H9 (cell line): ENCODE data around the gene CHMP4B. TPM values are rescaled to one million over a fixed set of nuclear protein-coding genes. Genes with fewer than 3 reads are reported as not detected.
A peak's percentile ranks its signal among the peaks of the same experiment; 100 is the strongest.

Source experiments
- DNase-seq: peaks from one replicate; pipeline ENCODE4 v3.0.0-alpha.2; 2017
- H2AFZ ChIP-seq: one replicate; pipeline ENCODE4 v1.6.1; 2013; ENCODE audit warnings: mild to moderate bottlenecking, low read length, control low read depth, moderate library complexity
- H2AK5ac ChIP-seq: 2 replicates; pipeline ENCODE4 v1.6.1; 2013; ENCODE audit warnings: low read length, control low read depth, mixed read lengths; ENCODE audit not compliant: insufficient read length
- H2BK120ac ChIP-seq: one replicate; pipeline ENCODE4 v1.6.1; 2013; ENCODE audit warnings: low read depth, mild to moderate bottlenecking, low read length, control low read depth, inconsistent platforms; ENCODE audit not compliant: poor library complexity, severe bottlenecking
- H2BK12ac ChIP-seq: 2 replicates; pipeline ENCODE4 v1.6.1; 2013; ENCODE audit warnings: low read length, control low read depth, mixed read lengths, low read depth; ENCODE audit not compliant: insufficient read length
- H2BK15ac ChIP-seq: 2 replicates; pipeline ENCODE4 v1.6.1; 2013; ENCODE audit warnings: low read depth, low read length, control low read depth
- H2BK20ac ChIP-seq: one replicate; pipeline ENCODE4 v1.6.1; 2013; ENCODE audit warnings: low read depth, mild to moderate bottlenecking, low read length, control low read depth, inconsistent platforms; ENCODE audit not compliant: poor library complexity, severe bottlenecking
- H2BK5ac ChIP-seq: 2 replicates; pipeline ENCODE4 v1.6.1; 2013; ENCODE audit warnings: low read length, control low read depth, mixed read lengths; ENCODE audit not compliant: insufficient read length
- H3K14ac ChIP-seq: 2 replicates; pipeline ENCODE4 v1.6.1; 2013; ENCODE audit warnings: low read length, control low read depth; ENCODE audit not compliant: insufficient read depth
- H3K18ac ChIP-seq: 2 replicates; pipeline ENCODE4 v1.6.1; 2013; ENCODE audit warnings: low read depth, mild to moderate bottlenecking, mixed read lengths, low read length, control low read depth; ENCODE audit not compliant: insufficient read length
- H3K23ac ChIP-seq: 2 replicates; pipeline ENCODE4 v1.6.1; 2013; ENCODE audit warnings: low read length, control low read depth, mixed read lengths, low read depth; ENCODE audit not compliant: insufficient read length
- H3K23me2 ChIP-seq: 2 replicates; pipeline ENCODE4 v1.6.1; 2013; ENCODE audit warnings: low read depth, mild to moderate bottlenecking, mixed read lengths, low read length, control low read depth; ENCODE audit not compliant: insufficient read length, poor library complexity, severe bottlenecking
- H3K27ac ChIP-seq: 2 replicates; pipeline ENCODE4 v1.5.1; 2013; ENCODE audit warnings: low read length, control low read depth, mixed read lengths, low read depth; ENCODE audit not compliant: insufficient read length
- H3K27me3 ChIP-seq: 2 replicates; pipeline ENCODE4 v1.6.1; 2013; ENCODE audit warnings: low read length, control low read depth, inconsistent platforms; ENCODE audit not compliant: insufficient read depth
- H3K4ac ChIP-seq: 2 replicates; pipeline ENCODE4 v1.6.1; 2013; ENCODE audit warnings: low read depth, mild to moderate bottlenecking, control low read depth, inconsistent platforms, low read length, moderate library complexity
- H3K4me1 ChIP-seq: 2 replicates; pipeline ENCODE4 v1.6.1; 2013; ENCODE audit warnings: low read length, control low read depth, inconsistent platforms; ENCODE audit not compliant: insufficient read depth
- H3K4me2 ChIP-seq: 2 replicates; pipeline ENCODE4 v1.6.1; 2013; ENCODE audit warnings: low read length, control low read depth, mixed read lengths; ENCODE audit not compliant: insufficient read length, insufficient read depth
- H3K56ac ChIP-seq: 2 replicates; pipeline ENCODE4 v1.6.1; 2013; ENCODE audit warnings: low read depth, mild to moderate bottlenecking, mixed read lengths, low read length, control low read depth; ENCODE audit not compliant: insufficient read length
- H3K79me1 ChIP-seq: 2 replicates; pipeline ENCODE4 v1.6.1; 2013; ENCODE audit warnings: low read depth, mild to moderate bottlenecking, moderate library complexity, low read length, control low read depth, inconsistent platforms; ENCODE audit not compliant: insufficient read depth, poor library complexity, severe bottlenecking
- H3K79me2 ChIP-seq: 2 replicates; pipeline ENCODE4 v1.6.1; 2013; ENCODE audit warnings: low read length, control low read depth, inconsistent platforms; ENCODE audit not compliant: insufficient read depth
- H3K9ac ChIP-seq: 2 replicates; pipeline ENCODE4 v1.6.1; 2013; ENCODE audit warnings: low read length, control low read depth, mixed read lengths; ENCODE audit not compliant: insufficient read length; ENCODE audit errors: extremely low read depth
- H3K9me3 ChIP-seq: one replicate; pipeline ENCODE4 v1.6.1; 2013; ENCODE audit warnings: low read depth, low read length, inconsistent platforms; ENCODE audit not compliant: control insufficient read depth
- H3T11ph ChIP-seq: one replicate; pipeline ENCODE4 v1.6.1; 2013; ENCODE audit warnings: mild to moderate bottlenecking, low read length, control low read depth, inconsistent platforms
- H4K20me1 ChIP-seq: one replicate; pipeline ENCODE4 v1.6.1; 2013; ENCODE audit not compliant: control insufficient read depth, insufficient read length, insufficient read depth
- H4K5ac ChIP-seq: 2 replicates; pipeline ENCODE4 v1.6.1; 2013; ENCODE audit warnings: low read depth, mild to moderate bottlenecking, mixed read lengths, low read length, control low read depth; ENCODE audit not compliant: insufficient read length
- H4K8ac ChIP-seq: replicated peaks from 2 replicates; pipeline ENCODE4 v1.6.1; 2013; ENCODE audit warnings: low read length, control low read depth, mixed read lengths, low read depth; ENCODE audit not compliant: insufficient read length
- H4K91ac ChIP-seq: 2 replicates; pipeline ENCODE4 v1.6.1; 2013; ENCODE audit warnings: low read depth, mild to moderate bottlenecking, moderate library complexity, mixed read lengths, low read length, control low read depth; ENCODE audit not compliant: insufficient read length
- H3K27ac Mint-ChIP-seq, 3 experiments: 2 replicates in 2 of 3; 3 replicates in 1 of 3; pipeline ENCODE4 v1.8.0; 2020 to 2021; ENCODE audit warnings: mixed read lengths in 3 of 3, mild to moderate bottlenecking in 1 of 3, moderate library complexity in 1 of 3
- H3K27me3 Mint-ChIP-seq: 2 replicates; pipeline ENCODE4 v1.8.0; 2021; ENCODE audit warnings: low read depth, mild to moderate bottlenecking, moderate library complexity, mixed read lengths
- H3K36me3 Mint-ChIP-seq, 3 experiments: 2 replicates in 2 of 3; 3 replicates in 1 of 3; pipeline ENCODE4 v1.8.0; 2020 to 2021; ENCODE audit warnings: low read depth in 3 of 3, mixed read lengths in 3 of 3; ENCODE audit not compliant: insufficient read depth in 1 of 3
- H3K4me1 Mint-ChIP-seq, 2 experiments: 2 replicates each; pipeline ENCODE4 v1.8.0; 2020; ENCODE audit warnings: mixed read lengths in 2 of 2
- H3K4me3 Mint-ChIP-seq, 2 experiments: 2 replicates in 1 of 2; 3 replicates in 1 of 2; pipeline ENCODE4 v1.8.0; 2020 to 2021; ENCODE audit warnings: mild to moderate bottlenecking in 2 of 2, mixed read lengths in 2 of 2, moderate library complexity in 1 of 2
- H3K9me3 Mint-ChIP-seq, 2 experiments: 2 replicates in 1 of 2; 3 replicates in 1 of 2; pipeline ENCODE4 v1.8.0; 2020; ENCODE audit warnings: mild to moderate bottlenecking in 2 of 2, mixed read lengths in 2 of 2, moderate library complexity in 1 of 2
- CTCF ChIP-seq: fragments of 200-600 bp; sonication (generic); conservative IDR thresholded peaks from 3 replicates; pipeline ENCODE4 v1.8.0; 2021; ENCODE audit warnings: antibody characterized with exemption, mild to moderate bottlenecking
- WGBS: extraction: QIAGEN DNeasy Blood & Tissue Kit; methylation state at CpG from one replicate; pipeline ENCODE4 v1.1.7; 2013; ENCODE audit warnings: missing lambda C conversion rate, low lambda C conversion rate, mixed read lengths; ENCODE audit not compliant: insufficient read length; ENCODE audit errors: extremely low coverage; 5-methylcytosine and 5-hydroxymethylcytosine counted together
- total RNA-seq: library from RNA; stranded (reverse); gene quantifications from 2 replicates; pipeline ENCODE4 v1.2.1, GENCODE V29; 2021

CHMP4B gene
- total RNA-seq, 1 experiment from 2014 or later = 94.9 TPM

GRCh38 chr20:33827109-33827508, 16.0 kb downstream of the CHMP4B start:
- Histone ChIP-seq H3K27me3 (no peaks in the 10 kb centered on the region), H4K5ac (no peak overlapping the region), H3K9me3 (no peaks in the 10 kb centered on the region), H2BK15ac (no peak overlapping the region), H4K20me1 (no peaks in the 10 kb centered on the region), H3K23me2 (no peaks in the 10 kb centered on the region), H2BK5ac (no peak overlapping the region), H2BK20ac (no peak overlapping the region), H3K14ac (no peak overlapping the region; the same call in 1 of the 2 replicates), H3K56ac (no peak overlapping the region), H4K8ac (no peak overlapping the region), H3T11ph (peak overlapping the region; percentile 24), H3K4me1 (peaks cover 4% of the 10 kb centered on the region; the same call in 1 of the 2 replicates), H3K9ac (no peak overlapping the region), H3K27ac (no peak overlapping the region), H3K79me1 (no peaks in the 10 kb centered on the region), H3K23ac (no peak overlapping the region), H2AK5ac (no peak overlapping the region), H3K4me2 (no peak overlapping the region), H3K79me2 (peaks cover 2% of the 10 kb centered on the region; the same call in 1 of the 2 replicates), H3K18ac (no peak overlapping the region), H2BK12ac (no peak overlapping the region), H4K91ac (no peak overlapping the region), H2AFZ (no peak overlapping the region), H2BK120ac (no peak overlapping the region), H3K4ac (no peak overlapping the region)
- Mint-ChIP-seq H3K27me3 (no peaks in the 10 kb centered on the region), H3K9me3 (no peaks in the 10 kb centered on the region), H3K4me3 (no peak overlapping the region), H3K36me3 (no peaks in the 10 kb centered on the region; a peak in 1 of 7 replicates), H3K27ac (peak overlapping the region in 2 of 3 experiments; percentile 44 to 84; a peak in 3 of 7 replicates), H3K4me1 (peaks cover 52 to 57% of the 10 kb centered on the region in 2 experiments)
- no peak for DNase-seq
- no CpG with 5 or more reads among the region's 2 CpGs for WGBS
- no peak for TF ChIP-seq CTCF
